ENCODE measurements around the gene KRT31. TPM values are rescaled to one million over a fixed set of nuclear protein-coding genes. Genes with fewer than 3 reads are reported as not detected.

The KRT31 gene
- total RNA-seq, 1 experiment from 2014 or later, result not detected

DNA sequence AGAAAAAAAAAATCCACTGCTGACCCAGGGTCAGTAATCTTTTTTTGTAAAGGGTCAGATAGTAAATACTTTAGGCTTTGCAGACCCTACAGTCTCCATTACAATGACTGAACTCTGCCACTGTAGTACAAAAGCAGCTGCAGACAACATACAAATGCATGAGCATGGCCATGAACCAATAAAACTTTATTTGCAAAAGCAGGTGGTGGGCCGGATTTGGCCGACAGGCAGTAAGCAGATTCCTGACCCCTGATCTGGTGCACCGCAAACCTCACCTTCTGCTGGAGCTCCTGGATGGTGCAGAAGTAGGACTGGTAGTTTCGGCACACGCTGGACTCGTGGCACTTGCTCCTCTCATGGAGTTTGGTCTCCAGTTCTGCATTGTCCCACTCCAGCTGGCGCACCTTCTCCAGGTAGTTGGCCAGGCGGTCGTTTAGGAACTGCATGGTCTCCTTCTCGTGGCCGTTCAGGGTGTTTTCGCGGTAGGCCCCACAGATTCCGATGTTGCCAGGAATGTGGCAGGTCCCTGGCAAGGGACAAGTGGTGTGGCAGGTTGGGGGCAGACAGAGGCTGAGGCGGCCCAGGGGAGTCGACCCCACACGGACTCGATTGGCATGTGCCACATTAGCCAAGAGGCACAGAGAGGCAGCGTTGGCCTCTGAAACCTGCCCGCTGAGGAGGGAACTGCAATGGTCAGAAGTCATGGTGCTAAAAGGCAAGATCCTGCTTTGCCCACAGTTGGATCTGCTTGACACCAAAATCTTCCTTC lies 13.8 kb upstream of the KRT31 start:
- H3K4me1 Mint-ChIP-seq (ENCODE audit: insufficient read depth, unreplicated experiment), result no peaks in the 10 kb centered on the region
- H3K27me3 Mint-ChIP-seq (ENCODE audit: insufficient read depth, unreplicated experiment), result peaks cover 27% of the 10 kb centered on the region
- no peak overlapping the region for H3K27ac Mint-ChIP-seq (ENCODE audit: low read depth, unreplicated experiment)
- no TSS peak for BruUV-seq (replicated peaks)
- intact Hi-C loops (cut with micrococcal nuclease), result no loop called here
- DNase-seq (ENCODE audit: unreplicated experiment), result no peak
- no peak overlapping the region for H3K4me3 Mint-ChIP-seq (ENCODE audit: unreplicated experiment)
- TF ChIP-seq, protein P1, sequence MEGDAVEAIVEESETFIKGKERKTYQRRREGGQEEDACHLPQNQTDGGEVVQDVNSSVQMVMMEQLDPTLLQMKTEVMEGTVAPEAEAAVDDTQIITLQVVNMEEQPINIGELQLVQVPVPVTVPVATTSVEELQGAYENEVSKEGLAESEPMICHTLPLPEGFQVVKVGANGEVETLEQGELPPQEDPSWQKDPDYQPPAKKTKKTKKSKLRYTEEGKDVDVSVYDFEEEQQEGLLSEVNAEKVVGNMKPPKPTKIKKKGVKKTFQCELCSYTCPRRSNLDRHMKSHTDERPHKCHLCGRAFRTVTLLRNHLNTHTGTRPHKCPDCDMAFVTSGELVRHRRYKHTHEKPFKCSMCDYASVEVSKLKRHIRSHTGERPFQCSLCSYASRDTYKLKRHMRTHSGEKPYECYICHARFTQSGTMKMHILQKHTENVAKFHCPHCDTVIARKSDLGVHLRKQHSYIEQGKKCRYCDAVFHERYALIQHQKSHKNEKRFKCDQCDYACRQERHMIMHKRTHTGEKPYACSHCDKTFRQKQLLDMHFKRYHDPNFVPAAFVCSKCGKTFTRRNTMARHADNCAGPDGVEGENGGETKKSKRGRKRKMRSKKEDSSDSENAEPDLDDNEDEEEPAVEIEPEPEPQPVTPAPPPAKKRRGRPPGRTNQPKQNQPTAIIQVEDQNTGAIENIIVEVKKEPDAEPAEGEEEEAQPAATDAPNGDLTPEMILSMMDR (IDR thresholded peaks at IDR 0.05; ENCODE audit: unreplicated experiment), result no peak
- no peaks in the 10 kb centered on the region for H3K9me3 Mint-ChIP-seq (ENCODE audit: unreplicated experiment)
- no peaks in the 10 kb centered on the region for H3K36me3 Mint-ChIP-seq (ENCODE audit: insufficient read depth, unreplicated experiment)
- ChIA-PET CTCF (no interaction called here), POLR2A (interaction anchor here (0.7 kb wide), 1 partner anchor 46 kb away, joined by 4 read pairs; no protein-coding TSS in a partner anchor)

DNA sequence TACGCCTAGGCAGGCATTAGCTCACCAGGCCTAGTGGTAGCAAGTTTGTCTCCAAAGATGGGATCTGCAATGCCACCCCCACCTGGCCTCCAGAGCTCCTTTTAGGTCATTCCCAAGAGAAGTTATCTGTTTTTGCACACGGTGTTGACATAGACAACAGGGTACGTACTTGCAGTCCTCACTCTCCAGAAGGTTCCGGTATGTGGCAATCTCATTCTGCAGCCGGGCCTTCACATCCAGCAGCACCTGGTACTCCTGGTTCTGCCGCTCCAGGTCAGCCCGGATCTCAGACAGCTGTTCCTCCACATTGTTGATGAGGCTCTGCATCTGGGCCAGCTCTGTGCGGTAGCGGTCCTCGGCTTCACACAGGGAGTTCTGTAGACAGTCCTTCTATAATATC lies 9.8 kb upstream of the KRT31 start:
- intact Hi-C loops (cut with micrococcal nuclease), result loop anchor here (2.0 kb wide), 1 partner anchor 142 kb away; no protein-coding TSS in a partner anchor
- no TSS peak for BruUV-seq (replicated peaks)
- DNase-seq (ENCODE audit: unreplicated experiment), result no peak
- ChIA-PET POLR2A (interaction anchor here (2.7 kb wide), 1 partner anchor 14 kb away, joined by 9 read pairs; no protein-coding TSS in a partner anchor), CTCF (no interaction called here)
- Mint-ChIP-seq H3K27ac (ENCODE audit: low read depth, unreplicated experiment) (no peak overlapping the region), H3K4me1 (ENCODE audit: insufficient read depth, unreplicated experiment) (peaks cover 13% of the 10 kb centered on the region), H3K27me3 (ENCODE audit: insufficient read depth, unreplicated experiment) (peaks cover 37% of the 10 kb centered on the region), H3K9me3 (ENCODE audit: unreplicated experiment) (no peaks in the 10 kb centered on the region), H3K4me3 (ENCODE audit: unreplicated experiment) (no peak overlapping the region), H3K36me3 (ENCODE audit: insufficient read depth, unreplicated experiment) (no peaks in the 10 kb centered on the region)
- TF ChIP-seq, protein P1 (IDR thresholded peaks at IDR 0.05; ENCODE audit: unreplicated experiment), result no peak

DNA sequence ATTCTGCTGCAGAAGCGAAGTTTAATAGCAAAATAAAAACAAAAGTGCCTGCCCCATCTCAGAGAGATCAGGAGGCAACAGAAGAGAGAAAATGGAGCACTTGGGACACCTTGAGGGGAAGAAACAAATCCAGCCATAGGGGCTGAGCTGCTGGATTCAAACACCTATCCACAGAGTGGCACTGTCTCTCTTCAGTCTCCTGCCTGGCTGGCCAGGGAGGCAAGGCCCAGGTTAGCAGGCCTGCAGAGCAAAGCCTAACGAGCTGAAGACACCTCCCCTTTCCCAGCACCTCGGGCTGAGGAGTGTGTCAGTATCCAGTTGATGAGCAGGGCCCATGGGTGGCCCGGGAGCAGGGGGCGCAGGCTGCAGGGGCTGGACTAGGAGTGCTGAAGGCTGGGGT lies 8.8 kb upstream of the KRT31 start:
- no peaks in the 10 kb centered on the region for H3K36me3 Mint-ChIP-seq (ENCODE audit: insufficient read depth, unreplicated experiment)
- peak; percentile 33 for DNase-seq (ENCODE audit: unreplicated experiment)
- POLR2A ChIA-PET, result no interaction called here
- no peak overlapping the region for H3K4me3 Mint-ChIP-seq (ENCODE audit: unreplicated experiment)
- BruUV-seq (replicated peaks), result no TSS peak
- intact Hi-C loops (cut with micrococcal nuclease), result loop anchor here (2.0 kb wide), 1 partner anchor 143 kb away; no protein-coding TSS in a partner anchor
- peaks cover 47% of the 10 kb centered on the region for H3K27me3 Mint-ChIP-seq (ENCODE audit: insufficient read depth, unreplicated experiment)
- TF ChIP-seq, protein P1 (IDR thresholded peaks at IDR 0.05; ENCODE audit: unreplicated experiment), result no peak
- H3K9me3 Mint-ChIP-seq (ENCODE audit: unreplicated experiment), result no peaks in the 10 kb centered on the region
- CTCF ChIA-PET, result interaction anchor here (0.7 to 3.7 kb wide), 3 partner anchors 139 to 147 kb away, joined by 4 to 22 read pairs (median 7); no protein-coding TSS in a partner anchor
- H3K27ac Mint-ChIP-seq (ENCODE audit: low read depth, unreplicated experiment), result no peak overlapping the region
- peaks cover 13% of the 10 kb centered on the region for H3K4me1 Mint-ChIP-seq (ENCODE audit: insufficient read depth, unreplicated experiment)

DNA sequence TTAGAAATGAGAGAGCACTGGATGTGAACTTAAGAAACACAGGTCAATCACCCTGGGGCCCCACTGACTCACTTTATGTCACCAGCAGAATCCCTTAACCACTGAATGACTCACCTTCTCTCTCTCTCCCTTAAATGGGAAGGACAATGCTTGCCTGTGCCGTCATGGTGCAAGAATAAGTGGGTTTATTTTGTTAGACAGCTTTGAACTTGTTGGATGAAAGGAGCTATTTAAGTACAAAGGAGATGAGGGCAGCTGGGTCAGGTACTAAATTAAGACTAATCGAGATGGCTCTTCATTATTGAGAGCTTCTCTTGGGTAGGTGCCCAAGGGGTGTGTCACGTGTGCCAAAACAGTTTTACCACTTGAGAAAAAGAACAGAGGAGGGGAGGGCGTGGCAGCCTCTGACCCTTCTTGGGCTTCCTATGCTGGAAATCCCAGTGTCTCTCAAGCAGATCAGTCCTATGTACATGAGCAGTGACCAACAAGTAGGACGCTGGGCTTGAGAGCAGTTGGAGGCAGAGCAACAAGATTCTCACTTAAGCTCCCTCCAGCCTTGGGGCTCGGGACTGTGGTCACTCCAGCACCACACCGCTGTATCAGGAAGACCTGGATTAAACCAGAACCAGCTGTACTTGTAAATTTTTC lies 6.7 kb upstream of the KRT31 start:
- ChIA-PET CTCF (interaction anchor here (0.6 to 3.7 kb wide), 7 partner anchors 9 to 977 kb away, joined by 3 to 22 read pairs (median 3); no protein-coding TSS in a partner anchor), POLR2A (interaction anchor here (0.7 to 3.1 kb wide), 20 partner anchors 10 to 933 kb away, joined by 3 to 13 read pairs (median 4); partner anchors contain the start of gene KRT15)
- intact Hi-C loops (cut with micrococcal nuclease), result no loop called here
- Mint-ChIP-seq H3K27me3 (ENCODE audit: insufficient read depth, unreplicated experiment) (peaks cover 54% of the 10 kb centered on the region), H3K4me1 (ENCODE audit: insufficient read depth, unreplicated experiment) (peaks cover 13% of the 10 kb centered on the region), H3K9me3 (ENCODE audit: unreplicated experiment) (no peaks in the 10 kb centered on the region), H3K4me3 (ENCODE audit: unreplicated experiment) (peak overlapping the region; percentile 3), H3K36me3 (ENCODE audit: insufficient read depth, unreplicated experiment) (no peaks in the 10 kb centered on the region), H3K27ac (ENCODE audit: low read depth, unreplicated experiment) (peak overlapping the region; percentile 35)
- peak; percentile 99 for DNase-seq (ENCODE audit: unreplicated experiment)
- TF ChIP-seq, protein P1 (IDR thresholded peaks at IDR 0.05; ENCODE audit: unreplicated experiment), result no peak
- BruUV-seq (replicated peaks), result no TSS peak

Data from MCF 10A (cell line).